ENCODE data around the gene PRTN3. TPM values are rescaled to one million over a fixed set of nuclear protein-coding genes. Genes with fewer than 3 reads are reported as not detected.
A peak's percentile ranks its signal among the peaks of the same experiment; 100 is the strongest.

The PRTN3 gene
- total and polyA plus RNA-seq, 3 donors from 2014 or later: 1.0 to 1.8 TPM; not detected in 1

DNA sequence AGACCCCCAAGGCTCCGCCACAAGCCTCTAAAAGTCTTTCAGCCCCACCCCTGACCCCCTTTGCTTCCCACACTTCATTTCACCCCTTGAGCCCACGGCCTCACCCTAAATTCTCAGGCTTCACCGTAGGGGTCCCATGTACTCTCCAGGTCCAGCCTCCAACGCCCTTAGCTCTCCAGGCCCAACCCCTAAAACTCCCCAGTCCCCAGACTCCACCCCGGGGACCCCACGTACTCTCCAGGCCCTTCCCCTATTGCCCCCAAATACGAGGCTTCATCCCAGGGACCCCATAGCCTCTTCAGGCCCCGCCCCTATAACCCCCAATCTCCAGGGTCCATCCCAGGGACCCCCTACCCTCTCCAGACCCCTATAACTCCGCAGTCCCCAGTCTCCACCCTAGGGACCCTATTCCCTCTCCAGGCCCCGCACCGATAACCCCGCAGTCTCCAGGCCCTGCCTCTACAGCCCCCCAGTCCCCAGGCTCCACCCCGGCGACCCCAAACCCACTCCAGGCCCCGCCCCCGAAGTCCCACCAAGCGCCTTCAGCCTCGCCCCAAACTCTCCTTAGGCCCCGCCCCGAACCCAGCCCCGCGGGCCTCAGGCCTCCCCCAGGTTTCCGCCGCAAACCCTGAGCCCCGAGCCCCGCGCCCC, 51.6 kb downstream of the PRTN3 start:
- no peak for DNase-seq
- Histone ChIP-seq H3K4me3 (peak overlapping the region; percentile 81 to 90), H3K9me3 (no peaks in the 10 kb centered on the region), H3K27ac (peak overlapping the region; percentile 88 to 93), H3K36me3 (ENCODE audit: low read depth, missing control alignments) (no peaks in the 10 kb centered on the region), H3K4me1 (peaks cover 4% of the 10 kb centered on the region), H3K27me3 (no peaks in the 10 kb centered on the region)
- TF ChIP-seq POLR2A (IDR thresholded peaks at IDR 0.05): no peak
- TF ChIP-seq, protein P1, sequence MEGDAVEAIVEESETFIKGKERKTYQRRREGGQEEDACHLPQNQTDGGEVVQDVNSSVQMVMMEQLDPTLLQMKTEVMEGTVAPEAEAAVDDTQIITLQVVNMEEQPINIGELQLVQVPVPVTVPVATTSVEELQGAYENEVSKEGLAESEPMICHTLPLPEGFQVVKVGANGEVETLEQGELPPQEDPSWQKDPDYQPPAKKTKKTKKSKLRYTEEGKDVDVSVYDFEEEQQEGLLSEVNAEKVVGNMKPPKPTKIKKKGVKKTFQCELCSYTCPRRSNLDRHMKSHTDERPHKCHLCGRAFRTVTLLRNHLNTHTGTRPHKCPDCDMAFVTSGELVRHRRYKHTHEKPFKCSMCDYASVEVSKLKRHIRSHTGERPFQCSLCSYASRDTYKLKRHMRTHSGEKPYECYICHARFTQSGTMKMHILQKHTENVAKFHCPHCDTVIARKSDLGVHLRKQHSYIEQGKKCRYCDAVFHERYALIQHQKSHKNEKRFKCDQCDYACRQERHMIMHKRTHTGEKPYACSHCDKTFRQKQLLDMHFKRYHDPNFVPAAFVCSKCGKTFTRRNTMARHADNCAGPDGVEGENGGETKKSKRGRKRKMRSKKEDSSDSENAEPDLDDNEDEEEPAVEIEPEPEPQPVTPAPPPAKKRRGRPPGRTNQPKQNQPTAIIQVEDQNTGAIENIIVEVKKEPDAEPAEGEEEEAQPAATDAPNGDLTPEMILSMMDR (IDR thresholded peaks at IDR 0.05): no peak
- 5 to 7% methylated on average over 19 to 23 of the region's 27 CpGs for WGBS, 2 donors
- intact Hi-C loops (cut with DNase I; ENCODE audit: low total_unique reads): no loop called here

DNA sequence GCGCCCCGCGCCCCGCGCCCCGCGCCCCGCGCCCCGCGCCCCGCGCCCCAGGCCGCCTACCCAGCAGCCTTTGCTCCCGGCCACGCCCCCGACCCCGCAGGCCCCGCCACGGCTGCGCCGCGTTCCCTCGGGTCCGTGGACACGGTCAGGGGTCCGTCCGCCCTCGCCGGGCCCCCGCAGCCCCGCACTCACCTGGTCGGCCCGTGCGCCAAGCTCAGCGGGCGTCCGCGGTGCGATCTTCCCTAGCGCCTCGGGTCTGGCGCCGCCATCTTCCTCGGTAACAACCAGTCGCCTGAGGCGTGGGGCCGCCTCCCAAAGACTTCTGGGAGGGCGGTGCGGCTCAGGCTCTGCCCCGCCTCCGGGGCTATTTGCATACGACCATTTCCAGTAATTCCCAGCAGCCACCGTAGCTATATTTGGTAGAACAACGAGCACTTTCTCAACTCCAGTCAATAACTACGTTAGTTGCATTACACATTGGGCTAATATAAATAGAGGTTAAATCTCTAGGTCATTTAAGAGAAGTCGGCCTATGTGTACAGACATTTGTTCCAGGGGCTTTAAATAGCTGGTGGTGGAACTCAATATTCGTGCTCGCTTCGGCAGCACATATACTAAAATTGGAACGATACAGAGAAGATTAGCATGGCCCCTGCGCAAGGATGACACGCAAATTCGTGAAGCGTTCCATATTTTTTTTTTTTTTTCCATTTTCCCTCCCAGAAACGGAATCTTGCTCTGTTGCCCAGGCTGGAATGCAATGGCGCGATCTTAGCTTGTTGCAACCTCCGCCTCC, 52.3 kb downstream of the PRTN3 start, which contains the start of the genes MED16 and RNU6-9:
MED16 (minus strand) TSS at position 294 of the 796 bp plus-strand sequence. CDS start 2,056 bp downstream, outside the sequence.
RNU6-9 (plus strand) TSS at position 591 of the 796 bp plus-strand sequence.
- Histone ChIP-seq H3K4me3 (peak within 1 kb of the TSS; percentile 81 to 90), H3K27ac (peak within 1 kb of the TSS; percentile 88 to 93), H3K27me3 (no peaks in the 10 kb centered on the region), H3K9me3 (no peaks in the 10 kb centered on the region), H3K4me1 (peaks cover 4% of the 10 kb centered on the region), H3K36me3 (ENCODE audit: low read depth, missing control alignments) (no peaks in the 10 kb centered on the region)
- DNase-seq: peak; percentile 96
- WGBS, 2 donors: 0 to 1% methylated on average over 21 to 60 of the region's 69 CpGs
- intact Hi-C loops (cut with DNase I; ENCODE audit: low total_unique reads): no loop called here
- TF ChIP-seq, protein P1 (IDR thresholded peaks at IDR 0.05): peak in 2 of 3 experiments; percentile 2 to 4
- peak; percentile 39 for TF ChIP-seq POLR2A (IDR thresholded peaks at IDR 0.05)

DNA sequence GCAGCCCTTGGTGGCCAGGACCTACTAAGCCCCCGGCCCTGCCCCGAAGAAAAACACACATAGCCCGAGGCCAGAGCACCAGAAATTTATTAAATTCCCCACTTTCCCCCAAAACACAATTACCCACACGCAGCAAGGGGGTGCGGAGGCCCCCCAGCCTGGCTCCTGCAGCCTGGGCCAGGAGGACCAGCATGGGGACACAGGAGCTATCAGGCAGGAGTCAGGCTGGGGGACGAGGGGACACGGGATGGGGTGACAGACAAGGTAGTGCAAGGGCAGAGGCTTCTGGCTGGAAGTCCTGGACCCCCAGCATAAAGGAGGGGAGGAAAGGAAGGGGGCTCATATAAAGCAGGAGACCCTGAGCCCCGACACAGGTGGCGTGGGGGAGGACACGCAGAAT, 55.6 kb downstream of the PRTN3 start:
- 89 to 95% methylated on average over 7 to 10 of the region's 10 CpGs for WGBS, 2 donors
- no peak for TF ChIP-seq POLR2A (IDR thresholded peaks at IDR 0.05)
- TF ChIP-seq, protein P1 (IDR thresholded peaks at IDR 0.05): no peak
- no peaks in the 10 kb centered on the region for H3K36me3 ChIP-seq (ENCODE audit: low read depth, missing control alignments)

DNA sequence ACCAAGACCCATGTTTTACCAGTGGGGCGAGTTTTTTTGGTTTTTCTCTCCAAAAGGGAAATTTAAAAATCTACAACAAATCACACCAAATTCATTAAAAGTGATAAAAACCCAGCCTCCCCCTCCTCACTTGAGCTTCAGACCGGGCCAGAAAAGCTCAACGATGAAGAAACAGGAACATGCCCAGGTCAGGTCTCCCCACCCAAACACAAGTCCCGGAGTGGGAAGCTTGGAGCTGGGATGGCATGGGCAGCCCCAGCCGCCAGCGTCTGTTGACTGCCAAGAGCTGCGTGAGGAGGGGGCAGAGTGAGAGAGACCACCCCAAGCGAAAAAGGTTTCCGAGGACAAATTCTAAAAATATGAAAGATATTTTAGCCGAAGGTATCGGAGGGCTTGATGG, 56.2 kb downstream of the PRTN3 start:
- TF ChIP-seq, protein P1 (IDR thresholded peaks at IDR 0.05): no peak
- no peak for TF ChIP-seq POLR2A (IDR thresholded peaks at IDR 0.05)
- intact Hi-C loops (cut with DNase I; ENCODE audit: low total_unique reads): no loop called here
- Histone ChIP-seq H3K9me3 (no peaks in the 10 kb centered on the region), H3K27me3 (no peaks in the 10 kb centered on the region), H3K4me3 (no peak overlapping the region), H3K27ac (no peak overlapping the region), H3K4me1 (peaks cover 1% of the 10 kb centered on the region), H3K36me3 (ENCODE audit: low read depth, missing control alignments) (no peaks in the 10 kb centered on the region)
- WGBS, 2 donors: 88 to 89% methylated on average over 11 of the region's 11 CpGs
- DNase-seq: no peak

More for the DNA sequence above, 55.6 kb downstream of the PRTN3 start:
- H3K27ac ChIP-seq: no peak overlapping the region
- H3K9me3 ChIP-seq: no peaks in the 10 kb centered on the region
- intact Hi-C loops (cut with DNase I; ENCODE audit: low total_unique reads): no loop called here
- peaks cover 4% of the 10 kb centered on the region for H3K4me1 ChIP-seq
- DNase-seq: no peak
- H3K4me3 ChIP-seq: no peak overlapping the region
- no peaks in the 10 kb centered on the region for H3K27me3 ChIP-seq
